GM10266 (cell line): ENCODE data around the gene CPA2.

ENCODE experiments used
- DNase-seq: peaks from one replicate; pipeline ENCODE4 v3.0.0; 2012; ENCODE audit errors: extremely low spot score
- CTCF ChIP-seq: IDR thresholded peaks from 2 replicates; pipeline ENCODE4 v1.5.1; 2012; ENCODE audit warnings: mild to moderate bottlenecking, low read depth; ENCODE audit not compliant: control insufficient read depth, insufficient read depth; ENCODE audit errors: missing control alignments

Gene CPA2

GRCh38 chr7:130338233-130338632, 71.6 kb downstream of the CPA2 start:
- no peak for TF ChIP-seq CTCF
- no peak for DNase-seq
